PC-9 (cell line): ENCODE measurements around the gene LMBR1. TPM values are rescaled to one million over a fixed set of nuclear protein-coding genes. Genes with fewer than 3 reads are reported as not detected.

Experiments
- BruUV-seq: library from RNA; stranded (reverse); fragments of 400-500 nt; replicated peaks from 2 replicates; lab custom pipeline; 2021; lab: Mats Ljungman, UMichigan
- CTCF ChIA-PET: fragments of 300-600 bp; sonication (Branson Sonifier 250); formaldehyde crosslinking; loops from one replicate; lab custom pipeline; 2022; ENCODE audit warnings: antibody characterized with exemption; lab: Charles Lee
- POLR2A ChIA-PET: fragments of 300-600 bp; sonication (Branson Sonifier 250); formaldehyde crosslinking; loops from one replicate; lab custom pipeline; 2022; ENCODE audit warnings: antibody characterized with exemption; ENCODE audit not compliant: unreplicated experiment; lab: Charles Lee
- DNase-seq, 2 experiments: peaks; one replicate each; pipeline versions ENCODE4 v3.0.0 to v3.0.0-alpha.2; 2015 to 2022; ENCODE audit warnings: mixed read lengths in 1 of 2
- H2AFZ ChIP-seq: fragments of 200-600 bp; sonication (generic); 2 replicates; pipeline ENCODE4 v1.8.1; 2017; ENCODE audit warnings: antibody characterized with exemption
- H3F3A ChIP-seq: fragments of 200-600 bp; sonication (generic); 2 replicates; pipeline ENCODE4 v1.8.1; 2017; ENCODE audit warnings: antibody characterized with exemption, mild to moderate bottlenecking, low read depth; ENCODE audit not compliant: insufficient read depth
- H3K27ac ChIP-seq: fragments of 200-600 bp; sonication (generic); 2 replicates; pipeline ENCODE4 v1.6.1; 2016; ENCODE audit warnings: mixed run types
- H3K27me3 ChIP-seq: fragments of 200-600 bp; sonication (generic); 2 replicates; pipeline ENCODE4 v1.6.1; 2016; ENCODE audit warnings: low read depth, mixed run types; ENCODE audit not compliant: insufficient read depth
- H3K36me3 ChIP-seq: fragments of 200-600 bp; sonication (generic); 2 replicates; pipeline ENCODE4 v1.6.1; 2016; ENCODE audit warnings: low read depth, mixed run types
- H3K4me1 ChIP-seq: fragments of 200-600 bp; sonication (generic); replicated peaks from 2 replicates; pipeline ENCODE4 v1.6.1; 2016; ENCODE audit warnings: mixed run types; ENCODE audit not compliant: insufficient read depth
- H3K4me2 ChIP-seq: fragments of 200-600 bp; sonication (generic); 2 replicates; pipeline ENCODE4 v1.6.1; 2017; ENCODE audit warnings: mixed run types
- H3K4me3 ChIP-seq: fragments of 200-600 bp; sonication (generic); 2 replicates; pipeline ENCODE4 v1.6.1; 2016; ENCODE audit warnings: mixed run types
- H3K79me2 ChIP-seq: fragments of 200-600 bp; sonication (generic); 2 replicates; pipeline ENCODE4 v1.6.1; 2017; ENCODE audit warnings: low read depth, mixed run types
- H3K9me2 ChIP-seq: fragments of 200-600 bp; sonication (generic); 2 replicates; pipeline ENCODE4 v1.8.1; 2017; ENCODE audit warnings: mild to moderate bottlenecking; ENCODE audit not compliant: insufficient read depth
- H3K9me3 ChIP-seq: fragments of 200-600 bp; sonication (generic); 2 replicates; pipeline ENCODE4 v1.8.1; 2016; ENCODE audit warnings: low read depth; ENCODE audit not compliant: insufficient read depth
- H4K20me1 ChIP-seq: fragments of 200-600 bp; sonication (generic); 2 replicates; pipeline ENCODE4 v1.8.1; 2017; ENCODE audit not compliant: insufficient read depth
- CTCF ChIP-seq: fragments of 200-600 bp; sonication (generic); conservative IDR thresholded peaks from 2 replicates; pipeline ENCODE4 v1.6.1; 2017; ENCODE audit warnings: mixed run types, antibody characterized with exemption, mild to moderate bottlenecking, moderate library complexity
- EZH2 ChIP-seq: fragments of 200-600 bp; sonication (generic); IDR thresholded peaks from 2 replicates; pipeline ENCODE4 v1.8.0; 2017; ENCODE audit warnings: antibody characterized with exemption, low read depth
- intact Hi-C: fragments of 100-400 bp; cut with micrococcal nuclease; formaldehyde crosslinking; loops from one replicate; pipeline ENCODE4 v1.10.0; 2022; ENCODE audit not compliant: unreplicated experiment
- total RNA-seq: library from RNA; stranded (reverse); gene quantifications from 2 replicates; pipeline ENCODE4 v1.2.3, GENCODE V29; 2021

The LMBR1 gene
- total RNA-seq, 1 experiment from 2014 or later: 85.0 TPM

- ChIA-PET POLR2A (no interaction called here), CTCF (no interaction called here)
- no peak for DNase-seq
- Histone ChIP-seq H3K27ac (no peak overlapping the region), H3K9me3 (no peaks in the 10 kb centered on the region), H3K79me2 (no peaks in the 10 kb centered on the region), H3K9me2 (no peaks in the 10 kb centered on the region), H3K4me1 (no peaks in the 10 kb centered on the region), H3K4me2 (no peak overlapping the region), H3F3A (no peaks in the 10 kb centered on the region), H3K36me3 (0 out of 2 replicates have a peak, but pooled peaks cover 2% of the 10 kb centered on the region), H4K20me1 (peaks cover 8% of the 10 kb centered on the region; the same call in 1 of the 2 replicates), H2AFZ (no peak overlapping the region), H3K4me3 (no peak overlapping the region), H3K27me3 (no peaks in the 10 kb centered on the region)
- TF ChIP-seq CTCF: no peak
- TF ChIP-seq EZH2: no peak
- intact Hi-C loops: no loop called here
- no TSS peak for BruUV-seq
Measured at GRCh38 chr7:156675721-156676120, 217.3 kb downstream of the LMBR1 start.

GRCh38 chr7:156673902-156674301 is 219.1 kb downstream of the LMBR1 start:
- H3K4me3 ChIP-seq: no peak overlapping the region
- TF ChIP-seq EZH2 (no peak), CTCF (no peak)

GRCh38 chr7:156673454-156673853 is 219.5 kb downstream of the LMBR1 start:
- intact Hi-C loops: no loop called here
- no TSS peak for BruUV-seq
- Histone ChIP-seq H3K27ac (no peak overlapping the region), H3K36me3 (no peaks in the 10 kb centered on the region), H3K4me3 (no peak overlapping the region), H3K4me2 (no peak overlapping the region), H3K27me3 (no peaks in the 10 kb centered on the region), H3K9me3 (no peaks in the 10 kb centered on the region), H3F3A (no peaks in the 10 kb centered on the region), H3K4me1 (no peaks in the 10 kb centered on the region), H3K9me2 (no peaks in the 10 kb centered on the region), H2AFZ (no peak overlapping the region), H3K79me2 (no peaks in the 10 kb centered on the region), H4K20me1 (peaks cover 8% of the 10 kb centered on the region; the same call in 1 of the 2 replicates)
- POLR2A ChIA-PET: no interaction called here
- CTCF ChIA-PET: no interaction called here
- no peak for DNase-seq
- TF ChIP-seq EZH2: no peak
- no peak for TF ChIP-seq CTCF

More at GRCh38 chr7:156673902-156674301, 219.1 kb downstream of the LMBR1 start:
- H3K27me3 ChIP-seq: no peaks in the 10 kb centered on the region
- H3F3A ChIP-seq: no peaks in the 10 kb centered on the region
- intact Hi-C loops: no loop called here
- no peaks in the 10 kb centered on the region for H3K4me1 ChIP-seq
- CTCF ChIA-PET: no interaction called here
- H3K27ac ChIP-seq: no peak overlapping the region
- POLR2A ChIA-PET: no interaction called here
- no peaks in the 10 kb centered on the region for H3K9me2 ChIP-seq
- peaks cover 8% of the 10 kb centered on the region; the same call in 1 of the 2 replicates for H4K20me1 ChIP-seq
- no peak overlapping the region for H2AFZ ChIP-seq
- no peaks in the 10 kb centered on the region for H3K9me3 ChIP-seq
- no peak for DNase-seq
- H3K4me2 ChIP-seq: no peak overlapping the region
- BruUV-seq: no TSS peak
- no peaks in the 10 kb centered on the region for H3K36me3 ChIP-seq
- H3K79me2 ChIP-seq: no peaks in the 10 kb centered on the region
